Ammon's horn (tissue), 1 donor: ENCODE results near the gene BANF2.
A peak's percentile ranks its signal among the peaks of the same experiment; 100 is the strongest.
"Not testable (repeated sequence)": the region's sequence is repeated elsewhere in the genome, so short reads cannot be mapped to it uniquely, and the experiment has no call there.

ENCODE experiments used
- DNase-seq: peaks from one replicate; pipeline ENCODE4 v3.0.0-alpha.2; 2016; ENCODE audit warnings: low spot score

Gene BANF2

GRCh38 chr20:17683218-17684076, 16.3 kb upstream of the BANF2 start:
- DNase-seq = no peak

DNA sequence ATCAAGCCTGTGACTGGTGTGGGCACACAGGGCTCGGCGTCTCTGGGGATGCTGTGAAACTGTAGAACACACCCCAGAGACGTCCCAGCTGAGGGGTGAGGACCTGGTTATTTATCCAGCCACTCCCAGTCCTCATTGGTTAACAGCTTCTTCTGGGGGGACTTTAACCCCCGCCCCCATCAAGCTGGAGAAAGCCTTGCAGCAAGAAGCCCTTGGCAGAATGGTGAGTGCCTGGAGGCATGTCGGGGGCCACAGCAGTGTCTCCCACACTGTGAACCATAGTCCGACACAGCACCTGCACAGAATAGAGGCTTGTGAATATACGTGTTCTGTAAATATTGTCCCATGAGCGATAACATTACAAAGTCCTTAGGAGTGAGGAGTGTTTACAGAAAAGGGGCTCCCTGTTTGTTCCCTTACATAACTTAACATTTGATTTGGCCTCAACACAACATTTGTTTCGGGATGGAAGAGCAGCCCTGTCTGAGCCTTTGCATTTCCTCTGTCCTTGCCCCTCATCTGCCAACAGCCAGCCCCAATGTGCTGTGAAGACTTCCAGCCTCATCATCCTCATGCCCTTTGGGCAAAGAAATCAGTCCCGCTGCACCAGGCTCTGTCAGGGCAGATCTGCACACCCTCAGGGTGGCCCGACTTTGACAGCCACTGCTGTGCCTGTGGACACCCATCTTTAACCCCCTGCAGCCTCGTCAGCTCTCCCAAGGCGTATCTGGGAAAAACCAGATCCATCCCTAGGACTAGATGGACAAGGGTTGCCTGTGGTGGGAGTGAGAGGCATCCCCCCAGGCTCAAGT, 15.5 kb upstream of the BANF2 start:
- DNase-seq = no peak

- no peak for DNase-seq
These were observed 14.6 kb upstream of the BANF2 start for GRCh38 chr20:17685168-17685567.

DNA sequence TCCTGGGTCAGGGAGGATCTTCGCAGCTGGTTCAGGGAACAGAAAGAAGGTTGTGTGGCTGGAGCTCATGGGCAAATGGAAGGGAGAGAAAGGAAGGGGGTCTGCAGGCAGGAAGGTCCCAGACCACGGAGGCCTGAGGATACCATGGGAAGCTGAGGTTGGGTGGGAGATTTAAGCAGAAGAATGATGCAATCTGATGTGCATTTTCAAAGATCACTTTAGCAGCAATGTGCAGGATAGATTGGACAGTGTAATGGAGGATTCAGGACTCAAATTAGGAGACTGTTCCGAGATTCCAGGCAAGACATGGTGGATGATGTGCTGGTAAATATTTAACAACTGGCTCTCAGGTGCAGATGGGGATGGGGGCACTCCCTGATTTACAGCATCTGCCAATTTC, 12.0 kb upstream of the BANF2 start:
- no peak for DNase-seq

- DNase-seq = no peak
These were observed 10.8 kb upstream of the BANF2 start for GRCh38 chr20:17688965-17689364.

DNA sequence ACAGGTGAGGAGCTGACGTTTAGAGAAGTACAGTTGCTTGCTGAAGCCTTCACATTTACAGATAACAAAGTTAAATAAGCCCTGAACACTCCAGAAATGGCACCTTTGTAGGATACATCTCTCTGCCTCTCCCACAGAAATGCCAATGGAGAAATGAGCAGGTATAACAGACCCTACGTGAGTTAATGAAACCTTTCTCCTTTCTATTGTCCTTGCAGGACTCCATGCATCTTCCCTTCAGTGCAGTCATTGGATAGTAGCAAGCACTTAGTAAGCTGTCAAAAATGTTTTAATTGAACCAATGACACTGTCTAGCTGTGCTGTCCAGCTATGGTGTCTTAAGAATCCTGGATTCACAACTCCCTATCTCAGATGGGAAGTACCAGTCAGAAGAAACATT, 9.6 kb upstream of the BANF2 start:
- DNase-seq = no peak

GRCh38 chr20:17691758-17692157, 8.0 kb upstream of the BANF2 start:
- no peak for DNase-seq

- peak; percentile 27 for DNase-seq
These were observed 6.2 kb upstream of the BANF2 start for GRCh38 chr20:17693444-17694001.

GRCh38 chr20:17694767-17695166, 5.0 kb upstream of the BANF2 start:
- DNase-seq = no peak

DNA sequence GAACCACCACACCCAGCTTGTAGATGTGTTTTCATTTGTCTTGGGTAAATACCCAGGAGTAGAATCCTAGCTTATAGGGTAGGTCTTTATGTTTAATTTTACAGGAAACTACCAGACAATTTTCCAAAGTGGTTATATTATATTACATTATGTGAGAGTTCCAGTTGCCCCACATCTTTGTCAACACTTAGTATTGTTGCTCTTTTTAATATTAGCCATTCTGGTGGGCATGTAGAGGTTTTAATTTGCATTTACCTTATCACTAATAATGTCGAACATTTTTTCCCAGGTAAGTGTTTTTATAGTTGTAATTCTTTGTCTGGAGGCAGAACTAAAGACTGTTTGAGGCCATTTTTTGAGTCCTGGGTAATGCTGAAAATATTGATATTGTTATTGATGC, 3.5 kb upstream of the BANF2 start:
- no peak for DNase-seq

- no peak for DNase-seq
These were observed 2.6 kb upstream of the BANF2 start for GRCh38 chr20:17697171-17697570.

- no peak for DNase-seq
These were observed 1.4 kb upstream of the BANF2 start for GRCh38 chr20:17698384-17698783.

DNA sequence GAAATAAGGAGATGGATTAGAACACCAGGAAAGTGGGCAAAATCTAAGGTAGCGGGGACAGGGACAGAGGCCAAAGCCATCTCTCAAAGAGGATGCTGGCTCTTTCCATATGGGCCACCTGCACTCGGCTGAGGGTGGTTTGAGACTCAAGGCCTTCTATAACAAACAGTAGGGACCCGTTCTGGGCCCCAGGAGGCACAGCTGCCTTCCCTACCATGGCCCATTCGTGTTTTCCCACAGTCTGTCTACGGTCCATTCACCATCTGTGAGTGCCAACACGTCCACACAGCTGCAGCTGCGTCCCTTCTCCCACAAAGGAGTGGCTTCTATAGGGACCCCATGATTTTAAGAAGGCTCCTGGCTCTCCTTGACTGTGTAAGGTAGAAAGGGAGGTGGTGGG, 871 bp downstream of the BANF2 start:
- DNase-seq = no peak

DNA sequence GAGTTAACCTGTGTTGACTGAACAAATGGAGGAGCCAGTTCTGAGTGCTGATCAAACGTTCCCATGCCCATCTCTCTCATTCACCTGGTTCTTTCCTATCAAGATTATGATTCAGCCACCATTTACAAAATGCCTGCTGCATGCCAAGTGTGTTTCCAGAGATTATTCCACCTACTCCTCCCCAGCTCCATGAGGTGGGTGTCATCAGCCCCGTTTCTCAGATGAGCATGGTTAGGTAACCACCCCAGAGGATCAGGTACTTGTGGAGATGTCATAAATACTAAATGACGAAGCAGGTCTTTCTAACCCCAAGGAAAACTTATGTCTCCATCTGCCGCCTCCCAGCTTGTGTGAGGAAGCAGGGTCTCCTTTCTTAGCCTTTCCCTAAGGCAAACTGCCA, 2.1 kb downstream of the BANF2 start:
- no peak for DNase-seq

GRCh38 chr20:17704589-17705317, 5.0 kb downstream of the BANF2 start:
- no peak for DNase-seq

DNA sequence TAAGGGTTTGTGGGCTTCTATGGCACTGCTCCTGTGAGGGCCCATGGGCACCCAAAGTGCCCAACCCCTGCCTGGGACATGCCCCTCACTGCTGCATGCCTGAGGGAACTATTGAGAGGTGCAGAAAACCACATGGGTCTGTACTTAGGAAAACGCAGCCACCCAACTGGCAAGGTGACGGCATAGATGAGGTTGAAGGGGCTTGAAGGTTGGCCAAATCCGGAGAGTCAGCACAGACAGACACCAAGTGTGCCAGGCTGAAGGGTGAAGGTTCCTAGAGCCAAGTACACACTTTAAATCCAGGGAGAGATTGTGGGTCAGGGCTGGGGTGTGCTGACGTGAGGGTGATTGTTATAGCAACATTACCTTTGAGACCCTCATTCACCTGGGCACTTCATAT, 6.2 kb downstream of the BANF2 start:
- no peak for DNase-seq

DNA sequence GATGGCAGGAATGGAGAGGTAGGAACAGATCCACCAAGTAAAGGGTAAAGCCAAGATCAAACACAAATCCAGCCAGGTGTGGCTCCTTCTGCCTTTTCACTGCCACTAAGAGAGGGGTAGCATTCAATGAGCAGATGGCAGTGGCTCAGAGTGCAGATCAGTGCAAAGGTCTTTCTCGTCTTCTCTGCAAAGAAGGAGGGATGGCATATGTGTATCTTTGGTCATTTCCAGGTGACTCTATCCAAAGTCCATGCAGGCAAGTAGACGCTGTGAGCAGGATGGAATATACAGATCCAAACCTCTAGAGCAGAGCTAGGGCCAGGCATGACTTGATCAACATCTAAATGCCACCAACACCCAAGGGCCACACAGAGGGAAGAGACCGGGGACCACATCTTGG, 6.9 kb downstream of the BANF2 start:
- DNase-seq = no peak

- DNase-seq = not testable (repeated sequence)
These were observed 8.2 kb downstream of the BANF2 start for GRCh38 chr20:17707951-17708350.

DNA sequence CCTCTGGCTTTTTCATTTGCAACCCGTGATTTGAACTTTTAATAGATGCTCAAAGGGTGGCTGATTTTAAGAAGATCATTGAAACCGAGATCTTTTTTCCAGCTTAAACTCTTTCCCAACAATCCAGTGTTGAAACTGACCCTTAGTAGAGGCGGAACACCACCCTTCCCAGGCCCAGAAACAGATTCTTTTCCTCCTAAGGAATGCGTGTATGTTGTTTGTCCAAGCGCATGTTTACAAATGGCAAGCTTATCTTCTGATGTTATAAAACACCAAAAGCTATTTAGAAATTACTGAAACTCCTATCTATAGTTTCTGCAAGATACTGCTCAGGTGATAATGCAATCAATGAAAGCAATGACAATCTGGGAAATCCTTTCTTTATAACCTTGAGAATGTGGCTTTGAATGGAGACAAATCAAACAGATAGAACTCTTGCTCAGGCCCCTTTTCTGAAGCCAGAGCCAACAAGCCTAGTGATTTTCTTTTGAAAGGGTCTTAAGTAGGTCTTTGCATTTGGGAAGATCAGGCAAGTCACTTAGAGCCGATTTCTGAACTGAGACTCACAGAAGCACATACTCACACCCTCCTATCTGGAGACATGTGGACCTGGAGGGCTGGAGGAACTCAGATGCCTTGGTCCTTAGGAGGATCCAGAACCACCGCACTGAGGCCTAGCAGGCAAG, 9.1 kb downstream of the BANF2 start:
- DNase-seq = no peak

- DNase-seq = no peak
These were observed 9.9 kb downstream of the BANF2 start for GRCh38 chr20:17709361-17710293.
